Trophoblast cell (in vitro differentiated cells and primary cell): ENCODE results near the gene SUSD6.

Experiments used
- DNase-seq, 2 donors: peaks; one replicate each; pipeline ENCODE4 v3.0.0-alpha.2; 2016
- H2AFZ ChIP-seq: 2 replicates; pipeline ENCODE4 v1.6.1; 2013; ENCODE audit warnings: low read length, moderate library complexity, mild to moderate bottlenecking; ENCODE audit not compliant: insufficient read depth, poor library complexity
- H2AK5ac ChIP-seq: 2 replicates; pipeline ENCODE4 v1.6.1; 2013; ENCODE audit warnings: mild to moderate bottlenecking, low read length
- H2BK120ac ChIP-seq: 2 replicates; pipeline ENCODE4 v1.6.1; 2013; ENCODE audit warnings: low read length, mild to moderate bottlenecking, moderate library complexity; ENCODE audit not compliant: insufficient read depth, poor library complexity
- H2BK12ac ChIP-seq: 2 replicates; pipeline ENCODE4 v1.6.1; 2013; ENCODE audit warnings: mild to moderate bottlenecking, low read length, moderate library complexity
- H2BK5ac ChIP-seq: 2 replicates; pipeline ENCODE4 v1.6.1; 2013; ENCODE audit warnings: low read length, low read depth, moderate library complexity, mild to moderate bottlenecking; ENCODE audit not compliant: poor library complexity
- H3K14ac ChIP-seq: 2 replicates; pipeline ENCODE4 v1.6.1; 2013; ENCODE audit warnings: mild to moderate bottlenecking, low read length
- H3K18ac ChIP-seq: 2 replicates; pipeline ENCODE4 v1.6.1; 2013; ENCODE audit warnings: mild to moderate bottlenecking, low read length
- H3K23ac ChIP-seq: 2 replicates; pipeline ENCODE4 v1.6.1; 2013; ENCODE audit warnings: low read length
- H3K27ac ChIP-seq: 2 replicates; pipeline ENCODE4 v1.5.1; 2013; ENCODE audit warnings: low read depth, mild to moderate bottlenecking, inconsistent platforms, low read length, moderate library complexity
- H3K27me3 ChIP-seq: 2 replicates; pipeline ENCODE4 v1.6.1; 2013; ENCODE audit warnings: inconsistent platforms, mild to moderate bottlenecking, low read length, moderate library complexity; ENCODE audit not compliant: insufficient read depth
- H3K36me3 ChIP-seq, 2 experiments: 1 replicate in 1 of 2; 2 replicates in 1 of 2; pipeline ENCODE4 v1.6.1; 2013; ENCODE audit warnings: low read length in 2 of 2, mild to moderate bottlenecking in 2 of 2, moderate library complexity in 1 of 2; ENCODE audit not compliant: insufficient read depth in 2 of 2, control insufficient read depth in 1 of 2
- H3K4ac ChIP-seq: 2 replicates; pipeline ENCODE4 v1.6.1; 2013; ENCODE audit warnings: low read depth, mild to moderate bottlenecking, low read length, moderate library complexity
- H3K4me1 ChIP-seq, 2 experiments: 1 replicate in 1 of 2; 2 replicates in 1 of 2; pipeline ENCODE4 v1.6.1; 2013; ENCODE audit warnings: low read length in 2 of 2, mild to moderate bottlenecking in 2 of 2, moderate library complexity in 1 of 2; ENCODE audit not compliant: insufficient read depth in 2 of 2, control insufficient read depth in 1 of 2
- H3K4me2 ChIP-seq: 2 replicates; pipeline ENCODE4 v1.6.1; 2013; ENCODE audit warnings: inconsistent platforms, mild to moderate bottlenecking, low read length, moderate library complexity
- H3K4me3 ChIP-seq: 2 replicates; pipeline ENCODE4 v1.5.1; 2013; ENCODE audit warnings: mild to moderate bottlenecking, low read depth, low read length, inconsistent platforms
- H3K79me1 ChIP-seq: one replicate; pipeline ENCODE4 v1.6.1; 2013; ENCODE audit warnings: low read length
- H3K79me2 ChIP-seq: 2 replicates; pipeline ENCODE4 v1.6.1; 2013; ENCODE audit warnings: low read length, mild to moderate bottlenecking; ENCODE audit not compliant: control insufficient read depth, insufficient read depth, poor library complexity
- H3K9ac ChIP-seq: 2 replicates; pipeline ENCODE4 v1.6.1; 2013; ENCODE audit warnings: mild to moderate bottlenecking, low read length
- H3K9me3 ChIP-seq: 2 replicates; pipeline ENCODE4 v1.6.1; 2013; ENCODE audit warnings: low read depth, mild to moderate bottlenecking, control low read depth, inconsistent platforms, low read length; ENCODE audit not compliant: insufficient read depth
- H4K12ac ChIP-seq: 2 replicates; pipeline ENCODE4 v1.6.1; 2013; ENCODE audit warnings: low read depth, mild to moderate bottlenecking, low read length, moderate library complexity
- H4K8ac ChIP-seq: 2 replicates; pipeline ENCODE4 v1.6.1; 2013; ENCODE audit warnings: low read depth, mild to moderate bottlenecking, low read length, moderate library complexity
- H4K91ac ChIP-seq: one replicate; pipeline ENCODE4 v1.6.1; 2013; ENCODE audit warnings: low read depth, mild to moderate bottlenecking, low read length, moderate library complexity
- WGBS: extraction: QIAGEN DNeasy Blood & Tissue Kit; methylation state at CpG from one replicate; pipeline ENCODE4 v1.1.7; 2013; ENCODE audit warnings: missing lambda C conversion rate; ENCODE audit not compliant: insufficient read length, insufficient coverage; ENCODE audit errors: extremely low coverage; 5-methylcytosine and 5-hydroxymethylcytosine counted together

Gene SUSD6

DNA sequence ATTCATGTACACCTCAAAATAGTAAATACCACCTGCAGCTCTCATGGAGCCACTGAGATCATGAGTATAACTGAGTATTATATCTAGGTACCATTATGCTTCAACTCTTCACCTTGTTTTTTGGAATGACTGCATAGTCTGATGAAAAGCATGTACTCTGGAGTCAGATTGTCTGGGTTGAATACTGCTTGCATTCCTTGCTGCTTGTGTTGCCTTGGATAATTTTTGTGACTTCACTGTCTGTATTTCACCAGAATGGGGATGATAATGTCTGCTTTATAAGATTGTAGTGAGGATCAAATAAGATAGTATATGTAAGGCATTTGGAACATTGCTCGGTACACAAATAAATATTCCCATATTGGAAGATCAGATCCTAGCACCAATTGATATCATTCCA lies 54.2 kb downstream of the SUSD6 start:
- no peak overlapping the region for H2BK120ac ChIP-seq
- no peak overlapping the region for H3K4ac ChIP-seq
- H4K91ac ChIP-seq, result no peak overlapping the region
- no peak overlapping the region for H2BK5ac ChIP-seq
- H3K4me3 ChIP-seq, result no peak overlapping the region
- no peak overlapping the region for H3K4me2 ChIP-seq
- H2AFZ ChIP-seq, result no peak overlapping the region
- H3K27me3 ChIP-seq, result no peaks in the 10 kb centered on the region
- no peak overlapping the region for H2BK12ac ChIP-seq
- no peak overlapping the region for H3K18ac ChIP-seq
- H3K14ac ChIP-seq, result no peak overlapping the region
- H3K36me3 ChIP-seq, result no peaks in the 10 kb centered on the region
- no peak overlapping the region for H4K12ac ChIP-seq
- no peak overlapping the region for H4K8ac ChIP-seq
- no peak for DNase-seq
- H3K4me1 ChIP-seq, result peaks cover 2 to 3% of the 10 kb centered on the region in 2 experiments
- H2AK5ac ChIP-seq, result no peak overlapping the region
- no peak overlapping the region for H3K23ac ChIP-seq
- WGBS, result no CpG with 5 or more reads among the region's 1 CpG
- H3K9me3 ChIP-seq, result no peaks in the 10 kb centered on the region
- H3K9ac ChIP-seq, result no peak overlapping the region
- no peak overlapping the region for H3K27ac ChIP-seq
- H3K79me1 ChIP-seq, result no peaks in the 10 kb centered on the region
- H3K79me2 ChIP-seq, result peaks cover 2% of the 10 kb centered on the region

- Histone ChIP-seq H2AK5ac (no peak overlapping the region), H3K27me3 (no peaks in the 10 kb centered on the region), H3K14ac (no peak overlapping the region), H3K4me3 (no peak overlapping the region), H3K4ac (no peak overlapping the region), H3K18ac (no peak overlapping the region), H3K4me1 (peaks cover 2 to 3% of the 10 kb centered on the region in 2 experiments), H4K12ac (no peak overlapping the region), H3K9me3 (no peaks in the 10 kb centered on the region), H2BK120ac (no peak overlapping the region), H3K4me2 (no peak overlapping the region), H4K8ac (no peak overlapping the region), H3K9ac (no peak overlapping the region), H2AFZ (no peak overlapping the region), H3K36me3 (no peaks in the 10 kb centered on the region), H3K27ac (no peak overlapping the region), H3K79me2 (peaks cover 2% of the 10 kb centered on the region), H2BK12ac (no peak overlapping the region), H3K23ac (no peak overlapping the region), H2BK5ac (no peak overlapping the region), H3K79me1 (no peaks in the 10 kb centered on the region), H4K91ac (no peak overlapping the region)
- WGBS, result no CpG with 5 or more reads among the region's 3 CpGs
- no peak for DNase-seq
These were observed 54.7 kb downstream of the SUSD6 start for GRCh38 chr14:69666112-69666511.

GRCh38 chr14:69666690-69667211 lies 55.4 kb downstream of the SUSD6 start:
- Histone ChIP-seq H3K4me2 (no peak overlapping the region), H3K79me1 (no peaks in the 10 kb centered on the region), H2BK120ac (no peak overlapping the region), H4K8ac (no peak overlapping the region), H3K23ac (no peak overlapping the region), H3K36me3 (no peaks in the 10 kb centered on the region), H3K4me3 (no peak overlapping the region), H3K18ac (no peak overlapping the region), H3K9me3 (no peaks in the 10 kb centered on the region), H2BK12ac (no peak overlapping the region), H3K79me2 (peaks cover 2% of the 10 kb centered on the region), H4K12ac (no peak overlapping the region), H2BK5ac (no peak overlapping the region), H3K27me3 (no peaks in the 10 kb centered on the region), H3K14ac (no peak overlapping the region), H3K27ac (no peak overlapping the region), H3K4ac (no peak overlapping the region), H2AFZ (no peak overlapping the region), H3K4me1 (peaks cover 2 to 3% of the 10 kb centered on the region in 2 experiments), H3K9ac (no peak overlapping the region), H4K91ac (no peak overlapping the region), H2AK5ac (no peak overlapping the region)
- DNase-seq, result no peak
- no CpG with 5 or more reads among the region's 2 CpGs for WGBS

- Histone ChIP-seq H4K91ac (no peak overlapping the region), H3K23ac (no peak overlapping the region), H4K8ac (no peak overlapping the region), H3K4me3 (no peak overlapping the region), H3K4me2 (no peak overlapping the region), H3K4ac (no peak overlapping the region), H3K36me3 (no peaks in the 10 kb centered on the region), H2BK120ac (no peak overlapping the region), H3K9me3 (no peaks in the 10 kb centered on the region), H3K79me1 (no peaks in the 10 kb centered on the region), H2BK5ac (no peak overlapping the region), H3K27me3 (no peaks in the 10 kb centered on the region), H3K18ac (no peak overlapping the region), H2AFZ (no peak overlapping the region), H3K4me1 (peaks cover 2 to 3% of the 10 kb centered on the region in 2 experiments), H3K79me2 (peaks cover 2% of the 10 kb centered on the region), H3K9ac (no peak overlapping the region), H2AK5ac (no peak overlapping the region), H3K14ac (no peak overlapping the region), H2BK12ac (no peak overlapping the region), H4K12ac (no peak overlapping the region), H3K27ac (no peak overlapping the region)
- WGBS, result no CpG with 5 or more reads among the region's 4 CpGs
- no peak for DNase-seq
These were observed 56.5 kb downstream of the SUSD6 start for GRCh38 chr14:69667938-69668335.
